ENCODE data around the gene MFSD6.

The MFSD6 gene

GRCh38 chr2:190435031-190435670 lies 27.0 kb downstream of the MFSD6 start:
- DNase-seq, result peak in 1 of 2 experiments; percentile 14
- TF ChIP-seq GATA1 (IDR thresholded peaks at IDR 0.05; ENCODE audit: low read depth, low read length) (no peak), POLR2A (IDR thresholded peaks at IDR 0.05; ENCODE audit: low read length) (no peak)

- no peak for DNase-seq
- no peak for TF ChIP-seq POLR2A (IDR thresholded peaks at IDR 0.05; ENCODE audit: low read length)
- TF ChIP-seq GATA1 (IDR thresholded peaks at IDR 0.05; ENCODE audit: low read depth, low read length), result no peak
These were observed 28.4 kb downstream of the MFSD6 start for GRCh38 chr2:190436557-190436956.

- DNase-seq, result no peak
- no peak for TF ChIP-seq POLR2A (IDR thresholded peaks at IDR 0.05; ENCODE audit: low read length)
- TF ChIP-seq GATA1 (IDR thresholded peaks at IDR 0.05; ENCODE audit: low read depth, low read length), result no peak
These were observed 32.0 kb downstream of the MFSD6 start for GRCh38 chr2:190440113-190440512.

GRCh38 chr2:190441564-190441963 lies 33.4 kb downstream of the MFSD6 start:
- no peak for DNase-seq
- TF ChIP-seq GATA1 (IDR thresholded peaks at IDR 0.05; ENCODE audit: low read depth, low read length) (no peak), POLR2A (IDR thresholded peaks at IDR 0.05; ENCODE audit: low read length) (no peak)

- TF ChIP-seq GATA1 (IDR thresholded peaks at IDR 0.05; ENCODE audit: low read depth, low read length) (no peak), POLR2A (IDR thresholded peaks at IDR 0.05; ENCODE audit: low read length) (no peak)
- DNase-seq, result no peak
These were observed 34.9 kb downstream of the MFSD6 start for GRCh38 chr2:190443055-190443454.

GRCh38 chr2:190443778-190444481 lies 35.8 kb downstream of the MFSD6 start:
- TF ChIP-seq GATA1 (IDR thresholded peaks at IDR 0.05; ENCODE audit: low read depth, low read length) (no peak), POLR2A (IDR thresholded peaks at IDR 0.05; ENCODE audit: low read length) (no peak)
- no peak for DNase-seq

GRCh38 chr2:190444976-190445375 lies 36.8 kb downstream of the MFSD6 start:
- TF ChIP-seq POLR2A (IDR thresholded peaks at IDR 0.05; ENCODE audit: low read length) (no peak), GATA1 (IDR thresholded peaks at IDR 0.05; ENCODE audit: low read depth, low read length) (no peak)
- no peak for DNase-seq

- no peak for TF ChIP-seq GATA1 (IDR thresholded peaks at IDR 0.05; ENCODE audit: low read depth, low read length)
- no peak for TF ChIP-seq POLR2A (IDR thresholded peaks at IDR 0.05; ENCODE audit: low read length)
- DNase-seq, result no peak
These were observed 38.0 kb downstream of the MFSD6 start for GRCh38 chr2:190446193-190446592.

GRCh38 chr2:190446750-190447516 lies 38.8 kb downstream of the MFSD6 start:
- TF ChIP-seq GATA1 (IDR thresholded peaks at IDR 0.05; ENCODE audit: low read depth, low read length), result no peak
- TF ChIP-seq POLR2A (IDR thresholded peaks at IDR 0.05; ENCODE audit: low read length), result no peak
- DNase-seq, result no peak

- TF ChIP-seq GATA1 (IDR thresholded peaks at IDR 0.05; ENCODE audit: low read depth, low read length) (no peak), POLR2A (IDR thresholded peaks at IDR 0.05; ENCODE audit: low read length) (no peak)
These were observed 39.6 kb downstream of the MFSD6 start for GRCh38 chr2:190447766-190448165.

GRCh38 chr2:190449925-190450324 lies 41.8 kb downstream of the MFSD6 start:
- TF ChIP-seq GATA1 (IDR thresholded peaks at IDR 0.05; ENCODE audit: low read depth, low read length), result no peak
- TF ChIP-seq POLR2A (IDR thresholded peaks at IDR 0.05; ENCODE audit: low read length), result no peak
- no peak for DNase-seq

More at GRCh38 chr2:190447766-190448165, 39.6 kb downstream of the MFSD6 start:
- no peak for DNase-seq

- DNase-seq, result no peak
- no peak for TF ChIP-seq GATA1 (IDR thresholded peaks at IDR 0.05; ENCODE audit: low read depth, low read length)
- no peak for TF ChIP-seq POLR2A (IDR thresholded peaks at IDR 0.05; ENCODE audit: low read length)
These were observed 42.2 kb downstream of the MFSD6 start for GRCh38 chr2:190450363-190450762.

GRCh38 chr2:190451561-190452176 lies 43.5 kb downstream of the MFSD6 start:
- TF ChIP-seq GATA1 (IDR thresholded peaks at IDR 0.05; ENCODE audit: low read depth, low read length) (no peak), POLR2A (IDR thresholded peaks at IDR 0.05; ENCODE audit: low read length) (no peak)
- DNase-seq, result no peak

GRCh38 chr2:190452433-190452832 lies 44.3 kb downstream of the MFSD6 start:
- no peak for DNase-seq
- no peak for TF ChIP-seq GATA1 (IDR thresholded peaks at IDR 0.05; ENCODE audit: low read depth, low read length)
- no peak for TF ChIP-seq POLR2A (IDR thresholded peaks at IDR 0.05; ENCODE audit: low read length)
